Measurements from ENCODE around the gene ABCA1. TPM values are rescaled to one million over a fixed set of nuclear protein-coding genes. Genes with fewer than 3 reads are reported as not detected.
"Not testable (repeated sequence)": the region's sequence is repeated elsewhere in the genome, so short reads cannot be mapped to it uniquely, and the experiment has no call there.

The ABCA1 gene
- total RNA-seq, 1 experiment from 2014 or later = 2.3 TPM

GRCh38 chr9:104958751-104959150, 30.8 kb upstream of the ABCA1 start:
- Histone ChIP-seq H3K27me3 (ENCODE audit: low read length) (no peaks in the 10 kb centered on the region), H3K79me2 (ENCODE audit: low read length) (no peaks in the 10 kb centered on the region), H3K4me3 (ENCODE audit: low read length) (no peak overlapping the region), H3K27ac (ENCODE audit: low read length) (no peak overlapping the region), H4K20me1 (ENCODE audit: low read length) (no peaks in the 10 kb centered on the region), H3K4me2 (ENCODE audit: low read length) (no peak overlapping the region), H3F3A (ENCODE audit: low read length, unreplicated experiment) (no peaks in the 10 kb centered on the region), H3K9me3 (ENCODE audit: low read length) (no peaks in the 10 kb centered on the region), H3K4me1 (ENCODE audit: insufficient read depth, low read length) (peaks cover 9% of the 10 kb centered on the region; the same call in 1 of the 2 replicates), H3K9me2 (replicated peaks; ENCODE audit: low read length) (no peaks in the 10 kb centered on the region), H2AFZ (ENCODE audit: low read length) (no peak overlapping the region), H3K36me3 (ENCODE audit: low read depth, low read length) (no peaks in the 10 kb centered on the region), H3K9ac (ENCODE audit: low read length) (no peak overlapping the region)
- DNase-seq (no peak), ATAC-seq (no peak)
- POLR2A ChIA-PET (ENCODE audit: unreplicated experiment) = no interaction called here
- CTCF ChIA-PET = no interaction called here
- no TSS peak for BruUV-seq (replicated peaks)
- intact Hi-C loops (cut with micrococcal nuclease) = no loop called here
- no peak for TF ChIP-seq EZH2 (IDR thresholded peaks at IDR 0.05; ENCODE audit: low read length, unreplicated experiment)
- TF ChIP-seq EZH2phosphoT487 (IDR thresholded peaks at IDR 0.05; ENCODE audit: borderline replicate concordance, low read length) = no peak
- TF ChIP-seq, protein P1, sequence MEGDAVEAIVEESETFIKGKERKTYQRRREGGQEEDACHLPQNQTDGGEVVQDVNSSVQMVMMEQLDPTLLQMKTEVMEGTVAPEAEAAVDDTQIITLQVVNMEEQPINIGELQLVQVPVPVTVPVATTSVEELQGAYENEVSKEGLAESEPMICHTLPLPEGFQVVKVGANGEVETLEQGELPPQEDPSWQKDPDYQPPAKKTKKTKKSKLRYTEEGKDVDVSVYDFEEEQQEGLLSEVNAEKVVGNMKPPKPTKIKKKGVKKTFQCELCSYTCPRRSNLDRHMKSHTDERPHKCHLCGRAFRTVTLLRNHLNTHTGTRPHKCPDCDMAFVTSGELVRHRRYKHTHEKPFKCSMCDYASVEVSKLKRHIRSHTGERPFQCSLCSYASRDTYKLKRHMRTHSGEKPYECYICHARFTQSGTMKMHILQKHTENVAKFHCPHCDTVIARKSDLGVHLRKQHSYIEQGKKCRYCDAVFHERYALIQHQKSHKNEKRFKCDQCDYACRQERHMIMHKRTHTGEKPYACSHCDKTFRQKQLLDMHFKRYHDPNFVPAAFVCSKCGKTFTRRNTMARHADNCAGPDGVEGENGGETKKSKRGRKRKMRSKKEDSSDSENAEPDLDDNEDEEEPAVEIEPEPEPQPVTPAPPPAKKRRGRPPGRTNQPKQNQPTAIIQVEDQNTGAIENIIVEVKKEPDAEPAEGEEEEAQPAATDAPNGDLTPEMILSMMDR (conservative IDR thresholded peaks at IDR 0.05; ENCODE audit: low read depth, low read length) = no peak

- H3K9me2 ChIP-seq (replicated peaks; ENCODE audit: low read length); H3K4me3 ChIP-seq (ENCODE audit: low read length); H3K79me2 ChIP-seq (ENCODE audit: low read length); POLR2A ChIA-PET (ENCODE audit: unreplicated experiment); H3K9ac ChIP-seq (ENCODE audit: low read length); BruUV-seq (replicated peaks); H2AFZ ChIP-seq (ENCODE audit: low read length); H3K9me3 ChIP-seq (ENCODE audit: low read length); H3K36me3 ChIP-seq (ENCODE audit: low read depth, low read length); H3K27me3 ChIP-seq (ENCODE audit: low read length); H3K27ac ChIP-seq (ENCODE audit: low read length); H3K4me2 ChIP-seq (ENCODE audit: low read length); H3F3A ChIP-seq (ENCODE audit: low read length, unreplicated experiment); intact Hi-C loops (cut with micrococcal nuclease); DNase-seq; CTCF ChIA-PET; H4K20me1 ChIP-seq (ENCODE audit: low read length); ATAC-seq: not testable (repeated sequence)
- peaks cover 12% of the 10 kb centered on the region for H3K4me1 ChIP-seq (ENCODE audit: insufficient read depth, low read length)
Measured at GRCh38 chr9:104958006-104958405, 30.1 kb upstream of the ABCA1 start.

DNA sequence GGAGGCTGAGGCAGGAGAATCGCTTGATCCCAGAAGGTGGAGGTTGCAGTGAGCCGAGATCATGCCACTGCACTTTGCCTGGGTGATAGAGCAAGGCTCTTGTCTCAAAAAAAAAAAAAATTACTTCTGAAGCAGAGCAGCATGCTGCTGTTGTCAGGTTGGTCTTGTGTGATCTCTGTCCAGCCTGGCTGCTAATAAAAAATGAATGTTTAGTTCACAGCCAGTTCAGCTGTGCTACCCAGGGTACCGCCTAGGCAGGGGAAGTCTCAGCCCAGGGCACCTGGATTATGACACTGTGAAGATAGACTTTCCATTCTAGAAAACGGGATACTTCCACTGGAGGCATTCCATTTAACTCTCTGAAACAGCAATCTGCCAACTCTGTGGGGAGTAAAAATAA, 23.5 kb upstream of the ABCA1 start:
- no peaks in the 10 kb centered on the region for H3K79me2 ChIP-seq (ENCODE audit: low read length)
- no peak overlapping the region for H3K9ac ChIP-seq (ENCODE audit: low read length)
- no peak for DNase-seq
- ATAC-seq = no peak
- no peaks in the 10 kb centered on the region for H3K36me3 ChIP-seq (ENCODE audit: low read depth, low read length)
- no peaks in the 10 kb centered on the region for H3K27me3 ChIP-seq (ENCODE audit: low read length)
- H3K4me1 ChIP-seq (ENCODE audit: insufficient read depth, low read length) = peaks cover 12% of the 10 kb centered on the region
- H2AFZ ChIP-seq (ENCODE audit: low read length) = no peak overlapping the region
- TF ChIP-seq EZH2 (IDR thresholded peaks at IDR 0.05; ENCODE audit: low read length, unreplicated experiment) = no peak
- no peak for TF ChIP-seq EZH2phosphoT487 (IDR thresholded peaks at IDR 0.05; ENCODE audit: borderline replicate concordance, low read length)
- TF ChIP-seq, protein P1 (conservative IDR thresholded peaks at IDR 0.05; ENCODE audit: low read depth, low read length) = no peak
- no peak overlapping the region for H3K4me2 ChIP-seq (ENCODE audit: low read length)
- H3K4me3 ChIP-seq (ENCODE audit: low read length) = no peak overlapping the region
- H4K20me1 ChIP-seq (ENCODE audit: low read length) = no peaks in the 10 kb centered on the region
- intact Hi-C loops (cut with micrococcal nuclease) = no loop called here
- H3K9me3 ChIP-seq (ENCODE audit: low read length) = no peaks in the 10 kb centered on the region
- POLR2A ChIA-PET (ENCODE audit: unreplicated experiment) = no interaction called here
- CTCF ChIA-PET = no interaction called here
- BruUV-seq (replicated peaks) = no TSS peak
- no peak overlapping the region for H3K27ac ChIP-seq (ENCODE audit: low read length)
- H3K9me2 ChIP-seq (replicated peaks; ENCODE audit: low read length) = no peaks in the 10 kb centered on the region
- H3F3A ChIP-seq (ENCODE audit: low read length, unreplicated experiment) = no peaks in the 10 kb centered on the region

All from PC-3 (cell line).